A549 (cell line): Measurements from ENCODE around the gene DCAF7. TPM values are rescaled to one million over a fixed set of nuclear protein-coding genes. Genes with fewer than 3 reads are reported as not detected.

ENCODE experiments used
- ATAC-seq, 2 experiments: fragments of 200-7000 bp in 1 of 2; fragments of >200 bp in 1 of 2; cut with Nextera tagmentation in 1 of 2; cut with Tn5 transposase in 1 of 2; 3 replicates each; pipeline versions ENCODE4 v1.8.0 to v1.9.1; 2018 to 2020; ENCODE audit warnings: mild to moderate bottlenecking in 1 of 2, moderate library complexity in 1 of 2
- CTCF ChIA-PET: fragments of 300-600 bp; sonication (Branson Sonifier 250); formaldehyde crosslinking; extraction: SDS; loops from one replicate; lab custom pipeline; 2021; ENCODE audit warnings: antibody characterized with exemption, inconsistent platforms; lab: Yijun Ruan, JAX
- POLR2A ChIA-PET: fragments of 350-600 bp; formaldehyde crosslinking; extraction: SDS; loops from one replicate; lab custom pipeline; 2021; ENCODE audit warnings: antibody characterized with exemption, inconsistent platforms; lab: Yijun Ruan, JAX
- DNase-seq, 2 experiments: peaks; one replicate each; pipeline versions ENCODE4 v3.0.0 to v3.0.0-alpha.2; 2011 to 2016; ENCODE audit warnings: low read depth in 1 of 2, low spot score in 1 of 2
- FAIRE-seq: peaks from 2 replicates; lab custom pipeline; 2011; peaks lifted over from hg19 to GRCh38; lab: Jason Lieb, UNC
- H3K27ac ChIP-seq, 2 experiments: fragments of >200 bp; sonication (Bioruptor Twin); formaldehyde crosslinking; 3 replicates each; pipeline ENCODE4 v1.5.1; 2016 to 2017
- H3K4me1 ChIP-seq: fragments of >200 bp; sonication (Bioruptor Twin); formaldehyde crosslinking; 3 replicates; pipeline ENCODE4 v1.6.1; 2016
- H3K4me2 ChIP-seq: fragments of >200 bp; sonication (Bioruptor Twin); formaldehyde crosslinking; 3 replicates; pipeline ENCODE4 v1.6.1; 2016
- H3K4me3 ChIP-seq: fragments of >200 bp; sonication (Bioruptor Twin); formaldehyde crosslinking; 3 replicates; pipeline ENCODE4 v1.5.1; 2016
- H3K9me3 ChIP-seq: fragments of >200 bp; sonication (Bioruptor Twin); formaldehyde crosslinking; 3 replicates; pipeline ENCODE4 v1.6.1; 2016
- CHD2 ChIP-seq: fragments of 150-350 bp; IDR thresholded peaks from 2 replicates; pipeline ENCODE4 v1.6.1; 2014; ENCODE audit warnings: low read length; ENCODE audit not compliant: partially characterized antibody
- CHD4 ChIP-seq: fragments of 200-600 bp; sonication (generic); IDR thresholded peaks from 2 replicates; pipeline ENCODE4 v1.6.1; 2016; ENCODE audit warnings: antibody characterized with exemption, mild to moderate bottlenecking, borderline replicate concordance
- E2F6 ChIP-seq: IDR thresholded peaks from 2 replicates; pipeline ENCODE4 v1.6.1; 2012; ENCODE audit warnings: low read depth, borderline replicate concordance
- EP300 ChIP-seq, 2 experiments: fragments of >200 bp; sonication (Bioruptor Twin); formaldehyde crosslinking; IDR thresholded peaks; 2 replicates in 1 of 2; 3 replicates in 1 of 2; pipeline ENCODE4 v1.6.1; 2016 to 2017
- FOSL2 ChIP-seq, 2 experiments: fragments of 450-650 bp in 1 of 2; fragments of >200 bp in 1 of 2; sonication (Bioruptor Twin) in 1 of 2; formaldehyde crosslinking; IDR thresholded peaks; 2 replicates each; pipeline versions ENCODE4 v1.5.0 to v1.6.1; 2016 to 2020; ENCODE audit warnings: mild to moderate bottlenecking in 1 of 2, moderate library complexity in 1 of 2
- GATA3 ChIP-seq: IDR thresholded peaks from 2 replicates; pipeline ENCODE4 v1.6.1; 2012; ENCODE audit warnings: borderline replicate concordance
- JUN ChIP-seq, 2 experiments: fragments of >200 bp; sonication (Bioruptor Twin); formaldehyde crosslinking; IDR thresholded peaks; 2 replicates in 1 of 2; 3 replicates in 1 of 2; pipeline ENCODE4 v1.6.1; 2016 to 2017
- KDM1A ChIP-seq: fragments of 200-600 bp; sonication (generic); IDR thresholded peaks from 2 replicates; pipeline ENCODE4 v1.6.1; 2016; ENCODE audit warnings: low read depth, mild to moderate bottlenecking
- KDM5A ChIP-seq: fragments of 200-600 bp; sonication (generic); IDR thresholded peaks from 2 replicates; pipeline ENCODE4 v1.6.1; 2016; ENCODE audit warnings: antibody characterized with exemption, mild to moderate bottlenecking
- MAFK ChIP-seq: fragments of 450-650 bp; IDR thresholded peaks from 2 replicates; pipeline ENCODE4 v1.6.1; 2014; ENCODE audit not compliant: partially characterized antibody
- MAX ChIP-seq: IDR thresholded peaks from 2 replicates; pipeline ENCODE4 v1.6.1; 2012
- MYC ChIP-seq: IDR thresholded peaks from 2 replicates; pipeline ENCODE4 v1.6.1; 2012; ENCODE audit warnings: mild to moderate bottlenecking, inconsistent platforms, low read length, improper control_type of control experiment, borderline replicate concordance
- NFE2L2 ChIP-seq: fragments of 150-350 bp; conservative IDR thresholded peaks from 2 replicates; pipeline ENCODE4 v1.6.1; 2014; ENCODE audit warnings: low read length
- NPAS2 ChIP-seq: fragments of 250-450 bp; sonication (Bioruptor Pico); IDR thresholded peaks from 2 replicates; pipeline ENCODE4 v1.8.0; 2022; ENCODE audit warnings: mild to moderate bottlenecking, moderate library complexity, borderline replicate concordance
- RARB ChIP-seq: fragments of 250-450 bp; sonication (Bioruptor Pico); IDR thresholded peaks from 2 replicates; pipeline ENCODE4 v1.8.0; 2021; ENCODE audit warnings: mild to moderate bottlenecking, moderate library complexity
- RCOR1 ChIP-seq: fragments of 150-350 bp; IDR thresholded peaks from 2 replicates; pipeline ENCODE4 v1.6.1; 2014; ENCODE audit warnings: antibody characterized with exemption, low read length, low read depth
- RFX5 ChIP-seq: fragments of 450-650 bp; IDR thresholded peaks from 2 replicates; pipeline ENCODE4 v1.7.1; 2014; ENCODE audit warnings: antibody characterized with exemption, mild to moderate bottlenecking, moderate library complexity
- ZC3H11A ChIP-seq: fragments of 450-650 bp; IDR thresholded peaks from 2 replicates; pipeline ENCODE4 v1.6.1; 2014; ENCODE audit warnings: antibody characterized with exemption, mild to moderate bottlenecking
- ZNF302 ChIP-seq: fragments of 250-450 bp; sonication (Bioruptor Pico); IDR thresholded peaks from 2 replicates; pipeline ENCODE4 v1.9.0; 2021; ENCODE audit warnings: inconsistent platforms, mild to moderate bottlenecking, moderate library complexity
- ZSCAN20 ChIP-seq: fragments of 250-450 bp; sonication (Bioruptor Pico); IDR thresholded peaks from 2 replicates; pipeline ENCODE4 v1.8.0; 2022; ENCODE audit warnings: mild to moderate bottlenecking, moderate library complexity
- WGBS: methylation state at CpG from one replicate; pipeline ENCODE4 v1.1.6; 2017; ENCODE audit errors: missing lambda C conversion rate; 5-methylcytosine and 5-hydroxymethylcytosine counted together
- polyA plus RNA-seq, 4 experiments: library from polyadenylated mRNA; depleted of rRNA in 3 of 4; stranded (reverse); fragments of >200 nt; fragmentation: RNase III in 1 of 4; extraction: RNeasy Plus Mini Kit Qiagen cat#74134 plus additional on column Dnase treatment in 1 of 4; gene quantifications; 2 replicates in 3 of 4; 3 replicates in 1 of 4; pipeline ENCODE4 v1.2.3, GENCODE V29; 2011 to 2017

DCAF7 gene
- polyA plus RNA-seq, 2 of the 4 experiments (the other 2 are of a cell fraction): 37.9 to 51.4 TPM

GRCh38 chr17:63578027-63578768 is 27.9 kb downstream of the DCAF7 start:
- no peak overlapping the region for H3K4me2 ChIP-seq
- no peak overlapping the region for H3K27ac ChIP-seq
- 80% methylated on average over 7 of the region's 7 CpGs for WGBS
- no peaks in the 10 kb centered on the region for H3K4me1 ChIP-seq
- CTCF ChIA-PET: interaction anchor here (0.6 to 5.3 kb wide), 6 partner anchors 9 to 649 kb away, joined by 3 to 33 read pairs (median 3); no protein-coding TSS in a partner anchor
- no peak for DNase-seq
- no peak for TF ChIP-seq RFX5
- no peak for TF ChIP-seq MAFK
- TF ChIP-seq RARB (CRISPR knock-in tag): no peak
- TF ChIP-seq MYC: no peak
- TF ChIP-seq E2F6: no peak
- TF ChIP-seq CHD2: no peak
- TF ChIP-seq, all 56 proteins: peak for 0
- POLR2A ChIA-PET: no interaction called here
- Histone ChIP-seq H3K4me3 (no peak overlapping the region), H3K9me3 (no peaks in the 10 kb centered on the region)
- ATAC-seq (no peak), FAIRE-seq (no peak)

GRCh38 chr17:63578769-63579111 is 28.5 kb downstream of the DCAF7 start:
- CTCF ChIA-PET: interaction anchor here (0.6 to 5.3 kb wide), 8 partner anchors 10 to 973 kb away, joined by 3 to 33 read pairs (median 3); no protein-coding TSS in a partner anchor
- POLR2A ChIA-PET: no interaction called here
- ATAC-seq: no peak

GRCh38 chr17:63579633-63580032 is 29.4 kb downstream of the DCAF7 start:
- ChIA-PET POLR2A (no interaction called here), CTCF (interaction anchor here (0.6 to 5.3 kb wide), 7 partner anchors 11 to 974 kb away, joined by 3 to 33 read pairs (median 3); no protein-coding TSS in a partner anchor)
- no peaks in the 10 kb centered on the region for H3K9me3 ChIP-seq
- no peak overlapping the region for H3K27ac ChIP-seq
- ATAC-seq (no peak), FAIRE-seq (no peak), DNase-seq (no peak)
- H3K4me3 ChIP-seq: no peak overlapping the region
- H3K4me1 ChIP-seq: no peaks in the 10 kb centered on the region
- 94% methylated on average over 11 of the region's 11 CpGs for WGBS
- H3K4me2 ChIP-seq: no peak overlapping the region
- no peak for TF ChIP-seq MAX
- TF ChIP-seq MAFK: no peak
- TF ChIP-seq KDM5A: no peak
- TF ChIP-seq ZC3H11A: no peak
- no peak for TF ChIP-seq GATA3
- no peak for TF ChIP-seq JUN (IDR thresholded peaks at IDR 0.05)
- TF ChIP-seq RCOR1: no peak
- TF ChIP-seq NFE2L2: no peak
- TF ChIP-seq ZSCAN20 (CRISPR knock-in tag): no peak
- TF ChIP-seq ZNF302 (CRISPR knock-in tag): no peak

More at GRCh38 chr17:63578769-63579111, 28.5 kb downstream of the DCAF7 start:
- Histone ChIP-seq H3K4me3 (no peak overlapping the region), H3K4me2 (no peak overlapping the region), H3K27ac (no peak overlapping the region), H3K4me1 (no peaks in the 10 kb centered on the region), H3K9me3 (no peaks in the 10 kb centered on the region)
- FAIRE-seq: no peak
- TF ChIP-seq NPAS2: no peak
- TF ChIP-seq KDM1A: no peak
- TF ChIP-seq KDM5A: no peak
- TF ChIP-seq CHD4: no peak
- no peak for TF ChIP-seq FOSL2 (IDR thresholded peaks at IDR 0.05)
- TF ChIP-seq FOSL2 (CRISPR knock-in tag; IDR thresholded peaks at IDR 0.05): no peak
- DNase-seq: no peak
- WGBS: 89% methylated on average over 5 of the region's 5 CpGs

- DNase-seq: no peak
- H3K4me2 ChIP-seq: no peak overlapping the region
- no peak overlapping the region for H3K4me3 ChIP-seq
- H3K9me3 ChIP-seq: no peaks in the 10 kb centered on the region
- FAIRE-seq: no peak
- TF ChIP-seq ZNF302 (CRISPR knock-in tag) (no peak), E2F6 (no peak), EP300 (IDR thresholded peaks at IDR 0.05) (no peak), NPAS2 (no peak), RFX5 (no peak)
- ChIA-PET CTCF (interaction anchor here (0.8 to 1.7 kb wide), 5 partner anchors 24 to 162 kb away, joined by 3 to 9 read pairs (median 3); no protein-coding TSS in a partner anchor), POLR2A (interaction anchor here (1.5 kb wide), 1 partner anchor 13 kb away, joined by 3 read pairs; the partner anchor contains the start of gene TACO1)
- no peak overlapping the region for H3K27ac ChIP-seq
- no peak for ATAC-seq
- 82% methylated on average over 5 of the region's 5 CpGs for WGBS
- 0 out of 3 replicates have a peak, but pooled peaks cover 7% of the 10 kb centered on the region for H3K4me1 ChIP-seq
These were observed 37.5 kb downstream of the DCAF7 start for GRCh38 chr17:63587770-63588169.
